ENCODE measurements around the gene KANSL1. TPM values are rescaled to one million over a fixed set of nuclear protein-coding genes. Genes with fewer than 3 reads are reported as not detected.

Gene KANSL1
- total RNA-seq, 1 donor, result 63.2 TPM

GRCh38 chr17:46003907-46004748 is 189.1 kb downstream of the KANSL1 start:
- DNase-seq (ENCODE audit: low read depth), result peak; percentile 23
- TF ChIP-seq CTCF (IDR thresholded peaks at IDR 0.05; ENCODE audit: insufficient read depth, low read length), result no peak
- no peak overlapping the region for H3K4me3 ChIP-seq (ENCODE audit: low read depth, low read length)

GRCh38 chr17:46002973-46003316 is 190.3 kb downstream of the KANSL1 start:
- no peak for TF ChIP-seq CTCF (IDR thresholded peaks at IDR 0.05; ENCODE audit: insufficient read depth, low read length)
- DNase-seq (ENCODE audit: low read depth), result no peak
- no peak overlapping the region for H3K4me3 ChIP-seq (ENCODE audit: low read depth, low read length)

- peak; percentile 88 for TF ChIP-seq CTCF (IDR thresholded peaks at IDR 0.05; ENCODE audit: insufficient read depth, low read length)
- no peak overlapping the region for H3K4me3 ChIP-seq (ENCODE audit: low read depth, low read length)
- peak; percentile 69 for DNase-seq (ENCODE audit: low read depth)
Measured at GRCh38 chr17:46002311-46002972, 190.8 kb downstream of the KANSL1 start.

GRCh38 chr17:46001390-46002310 is 191.6 kb downstream of the KANSL1 start:
- H3K4me3 ChIP-seq (ENCODE audit: low read depth, low read length), result no peak overlapping the region
- no peak for TF ChIP-seq CTCF (IDR thresholded peaks at IDR 0.05; ENCODE audit: insufficient read depth, low read length)

GRCh38 chr17:46000757-46001156 is 192.5 kb downstream of the KANSL1 start:
- no peak for TF ChIP-seq CTCF (IDR thresholded peaks at IDR 0.05; ENCODE audit: insufficient read depth, low read length)
- H3K4me3 ChIP-seq (ENCODE audit: low read depth, low read length), result no peak overlapping the region
- no peak for DNase-seq (ENCODE audit: low read depth)

More at GRCh38 chr17:46001390-46002310, 191.6 kb downstream of the KANSL1 start:
- no peak for DNase-seq (ENCODE audit: low read depth)

- TF ChIP-seq CTCF (IDR thresholded peaks at IDR 0.05; ENCODE audit: insufficient read depth, low read length), result no peak
- no peak for DNase-seq (ENCODE audit: low read depth)
- H3K4me3 ChIP-seq (ENCODE audit: low read depth, low read length), result no peak overlapping the region
Measured at GRCh38 chr17:46000292-46000691, 192.9 kb downstream of the KANSL1 start.

Data from fibroblast of the aortic adventitia (primary cell).